Right ventricle myocardium superior (tissue), 1 donor: Measurements from ENCODE around the gene CRTAC1. TPM values are rescaled to one million over a fixed set of nuclear protein-coding genes. Genes with fewer than 3 reads are reported as not detected.

Experiments used
- ATAC-seq: fragments of 200-7000 bp; cut with Tn5 transposase; one replicate; pipeline ENCODE4 v1.9.1; 2020; ENCODE audit warnings: mild to moderate bottlenecking; ENCODE audit not compliant: poor library complexity
- DNase-seq: peaks from one replicate; pipeline ENCODE4 v3.0.0-alpha.2; 2020
- intact Hi-C: fragments of 100-400 bp; cut with DNase I; formaldehyde crosslinking; loops from one replicate; pipeline ENCODE4 v1.11.2; 2022
- total RNA-seq: library from RNA; stranded (reverse); fragmentation: NEBNext Ultra II Directional; extraction: Animal tissue kit (Norgen Biotek cat#: 25700); gene quantifications from one replicate; pipeline ENCODE4 v1.2.1, GENCODE V29; 2021
- donor health status: DM: no; HTN: yes; CAD: no; lungs with severe emphysema.

Gene CRTAC1
- total RNA-seq, 1 donor from 2014 or later: 1.0 TPM

DNA sequence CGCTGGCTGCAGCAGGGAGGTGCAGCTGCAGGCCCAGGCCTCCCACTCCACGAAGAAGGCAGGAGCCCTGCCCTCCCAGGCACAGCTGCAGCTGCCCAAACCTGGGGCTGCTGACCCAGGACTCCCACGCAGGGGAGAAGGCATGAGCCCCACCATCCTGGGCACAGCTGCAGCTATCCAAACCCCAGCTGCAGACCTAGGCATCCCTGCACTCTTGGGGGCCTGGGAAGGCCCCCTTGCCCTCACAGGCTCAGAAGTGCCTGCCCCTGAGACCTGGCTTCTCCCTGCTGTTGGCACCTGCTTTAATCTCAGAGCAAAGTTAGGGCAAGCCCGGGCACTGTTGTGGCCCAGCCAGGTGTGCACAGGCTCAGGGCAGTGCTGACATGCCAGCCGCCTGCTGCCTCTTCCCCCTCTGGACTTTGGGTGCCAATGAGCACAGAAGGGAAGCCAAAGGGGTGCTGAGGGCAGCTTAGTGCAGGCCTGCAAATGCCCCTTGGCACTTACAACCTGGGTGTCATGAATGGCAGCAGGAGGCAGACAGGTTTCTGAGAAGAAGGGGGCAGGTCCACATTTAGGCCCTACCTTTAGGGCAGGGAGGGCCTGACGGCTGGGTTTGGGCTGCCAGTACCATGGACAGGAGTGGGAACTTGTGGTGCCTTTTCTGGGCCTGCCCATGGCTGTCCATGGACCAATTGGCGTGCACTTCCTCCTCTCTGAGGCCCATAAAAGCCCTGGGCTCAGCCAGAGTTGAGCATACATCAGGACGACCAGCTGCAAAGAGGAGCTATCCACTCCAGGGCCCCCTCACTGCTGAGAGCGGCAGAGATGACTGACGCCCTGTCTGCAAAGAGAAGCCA is 31.1 kb downstream of the CRTAC1 start:
- intact Hi-C loops: no loop called here
- DNase-seq: no peak
- ATAC-seq: no peak

DNA sequence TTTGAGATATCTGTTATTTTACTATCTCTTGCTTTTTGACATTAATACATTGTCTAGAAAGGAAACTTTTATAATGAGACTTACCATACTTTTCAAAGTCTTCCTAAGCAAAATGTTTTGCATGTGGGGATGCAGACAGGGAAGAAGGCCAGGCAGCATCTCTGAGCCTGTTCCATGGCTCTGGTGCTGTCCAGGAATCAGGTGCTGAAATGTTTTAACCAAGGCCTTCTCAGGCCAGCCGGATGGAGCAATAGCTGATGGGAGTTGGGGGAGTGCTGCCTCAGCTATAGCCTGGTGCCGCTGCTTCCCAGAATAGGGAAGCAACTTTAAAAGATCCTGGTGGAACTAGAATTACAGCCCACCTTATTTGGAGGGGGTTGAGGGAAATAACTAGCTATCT is 38.5 kb downstream of the CRTAC1 start:
- no peak for DNase-seq
- intact Hi-C loops: no loop called here

DNA sequence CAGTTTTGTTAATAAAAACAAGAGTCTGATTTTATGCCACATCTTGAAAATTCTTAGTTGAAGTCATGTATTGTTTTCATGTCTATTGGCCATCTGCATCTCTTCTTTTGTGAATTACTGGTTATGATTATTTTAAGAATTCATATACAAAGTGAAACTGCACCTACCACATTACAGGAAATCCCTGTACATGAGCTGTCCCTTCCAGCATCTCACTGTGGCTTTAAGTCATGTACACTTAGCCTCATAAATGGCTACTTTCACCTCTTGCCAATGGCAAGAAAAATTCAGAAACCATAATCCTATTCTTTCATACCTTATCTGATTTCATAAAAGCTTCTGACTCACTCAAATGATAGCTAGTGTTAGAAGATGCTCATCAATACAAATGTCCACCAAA is 48.6 kb downstream of the CRTAC1 start:
- intact Hi-C loops: no loop called here
- ATAC-seq (no peak), DNase-seq (no peak)

More for the DNA sequence above, 38.5 kb downstream of the CRTAC1 start:
- ATAC-seq: no peak

DNA sequence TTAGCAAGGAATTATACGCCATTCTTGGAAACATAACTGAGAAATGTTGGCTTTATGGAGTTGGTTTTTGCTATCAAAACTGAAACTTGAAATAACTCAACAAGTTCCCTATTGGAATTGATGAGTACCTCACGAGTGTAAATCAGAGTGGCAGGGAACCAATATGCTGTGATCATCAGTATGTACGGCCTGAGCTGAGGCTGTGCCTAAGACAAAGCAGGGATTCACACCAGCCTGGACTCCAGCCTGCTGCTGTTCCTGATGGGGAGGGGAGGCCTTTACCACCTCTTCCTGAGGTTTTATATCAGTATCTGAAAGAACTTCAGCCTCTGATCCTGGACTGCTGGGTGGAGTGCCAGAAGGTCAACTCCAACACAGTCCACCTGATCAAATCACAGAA is 52.7 kb downstream of the CRTAC1 start:
- intact Hi-C loops: no loop called here
- no peak for ATAC-seq

GRCh38 chr10:97975598-97975997 is 54.8 kb downstream of the CRTAC1 start:
- intact Hi-C loops: no loop called here
- DNase-seq (no peak), ATAC-seq (no peak)

More for the DNA sequence above, 52.7 kb downstream of the CRTAC1 start:
- no peak for DNase-seq

DNA sequence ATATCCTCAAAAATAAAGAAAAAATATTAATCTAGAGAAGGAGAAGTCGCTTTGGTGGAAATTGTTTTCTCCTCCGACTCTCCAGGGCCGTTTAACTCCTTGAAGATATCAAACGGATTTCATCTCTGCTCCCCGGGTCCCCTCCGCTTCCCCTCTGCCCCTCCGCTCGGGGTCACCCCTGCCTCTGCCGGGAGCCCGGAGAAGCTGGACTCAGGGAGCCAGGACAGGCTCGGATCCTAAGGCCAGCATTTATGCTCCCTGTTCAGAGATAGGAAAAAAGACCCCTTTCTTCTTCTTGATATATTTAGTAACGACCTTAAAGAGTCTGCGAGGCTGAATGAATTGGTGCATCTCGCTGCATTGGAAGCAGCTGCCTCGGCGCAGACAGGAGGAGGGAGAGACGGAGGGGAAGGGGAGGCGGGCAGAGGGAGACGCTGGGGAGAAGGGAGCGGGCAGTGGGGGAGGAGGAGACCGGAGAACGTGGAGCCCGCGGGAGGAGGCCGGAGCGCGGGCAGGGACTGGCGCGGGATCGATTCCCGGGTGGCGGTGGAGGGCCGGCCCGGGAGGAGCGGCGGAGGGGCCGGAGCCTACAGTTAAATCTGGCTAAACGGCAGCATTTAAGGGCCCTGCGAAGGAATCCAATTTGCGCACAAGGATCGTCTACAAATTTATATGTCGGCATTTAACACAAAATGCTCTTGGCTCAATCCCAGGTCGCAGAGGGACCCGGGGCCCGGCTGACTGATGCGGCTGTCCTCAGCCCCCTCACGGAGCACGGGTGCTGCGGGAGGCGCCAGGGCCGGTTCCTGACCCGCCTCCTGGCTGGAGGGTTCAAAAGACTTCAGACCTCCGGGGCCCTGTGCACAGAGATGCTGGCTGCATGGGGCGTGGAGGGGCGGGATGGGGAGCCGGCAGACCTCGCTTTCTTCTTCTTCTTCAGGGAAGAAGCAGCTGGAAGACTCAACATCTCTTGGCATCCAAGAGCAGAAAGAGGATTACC is 55.6 kb downstream of the CRTAC1 start:
- no peak for DNase-seq
- intact Hi-C loops: no loop called here
- no peak for ATAC-seq

- intact Hi-C loops: no loop called here
- no peak for ATAC-seq
- no peak for DNase-seq
Observed at GRCh38 chr10:97974100-97974499, 56.3 kb downstream of the CRTAC1 start.

GRCh38 chr10:97969538-97970079 is 60.8 kb downstream of the CRTAC1 start:
- ATAC-seq (no peak), DNase-seq (no peak)
- intact Hi-C loops: no loop called here

GRCh38 chr10:97964748-97965147 is 65.7 kb downstream of the CRTAC1 start:
- DNase-seq (no peak), ATAC-seq (no peak)
- intact Hi-C loops: no loop called here

GRCh38 chr10:97961945-97962344 is 68.5 kb downstream of the CRTAC1 start:
- DNase-seq: no peak
- intact Hi-C loops: no loop called here
- no peak for ATAC-seq

DNA sequence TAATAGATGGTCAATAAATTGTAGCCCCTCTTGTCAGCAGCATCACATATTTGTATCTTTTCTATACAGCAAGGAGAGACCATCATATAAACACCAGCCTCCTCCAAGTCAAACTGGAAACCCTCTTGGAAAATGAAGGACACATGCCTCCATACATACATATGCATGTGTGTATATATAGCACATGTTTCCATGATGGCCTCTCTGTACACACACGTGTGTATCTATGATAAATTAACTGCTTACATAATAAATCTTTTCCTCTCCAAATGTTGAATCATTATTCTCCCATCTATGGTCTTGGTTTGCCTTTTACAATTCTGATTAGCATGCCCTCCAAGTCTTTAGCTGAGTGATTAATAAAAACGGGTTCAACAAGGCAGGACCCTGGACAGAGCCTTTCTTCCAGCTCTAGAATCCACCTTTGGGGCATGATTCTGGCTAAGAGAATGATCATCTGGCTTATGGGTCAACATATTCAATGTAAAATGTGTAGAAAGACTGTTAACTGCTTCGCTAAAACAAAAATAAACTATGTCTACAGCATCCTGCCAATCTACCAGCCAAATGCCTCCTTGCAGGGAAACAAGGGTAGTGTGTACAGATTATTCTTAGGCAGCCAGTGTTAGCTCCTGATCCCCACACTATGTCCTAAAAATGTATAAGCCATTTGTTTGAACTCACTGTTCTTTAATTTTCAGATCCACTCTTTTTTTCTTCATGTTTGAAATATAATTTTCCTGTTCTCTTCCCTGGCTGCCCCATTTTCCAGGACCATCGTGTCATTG is 70.0 kb downstream of the CRTAC1 start:
- intact Hi-C loops: no loop called here
- ATAC-seq (no peak), DNase-seq (no peak)

DNA sequence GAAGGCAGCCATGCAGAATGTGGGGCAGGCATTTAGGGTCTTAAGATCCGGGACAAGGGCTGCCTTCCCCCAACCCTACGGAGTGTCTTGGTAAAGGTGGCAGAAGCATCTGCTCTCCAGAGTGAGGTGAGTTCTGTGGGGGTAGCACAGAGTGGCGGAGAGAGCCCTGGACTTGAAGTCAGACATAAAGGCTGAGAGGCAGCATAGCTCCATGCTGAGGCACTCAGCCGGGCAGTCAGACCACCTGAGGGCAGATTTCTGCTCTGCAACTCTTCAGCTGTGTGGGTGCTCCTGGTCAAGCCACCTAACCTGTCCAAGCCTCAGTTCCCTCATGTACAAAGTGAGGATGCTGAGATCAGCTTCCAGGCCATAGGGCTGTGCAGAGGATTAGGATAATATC is 81.0 kb downstream of the CRTAC1 start:
- no peak for ATAC-seq
- intact Hi-C loops: no loop called here
- DNase-seq: no peak

- DNase-seq (no peak), ATAC-seq (no peak)
- intact Hi-C loops: no loop called here
Observed at GRCh38 chr10:97948822-97949221, 81.6 kb downstream of the CRTAC1 start.

GRCh38 chr10:97944772-97945171 is 85.6 kb downstream of the CRTAC1 start:
- intact Hi-C loops: no loop called here
- DNase-seq (no peak), ATAC-seq (no peak)

DNA sequence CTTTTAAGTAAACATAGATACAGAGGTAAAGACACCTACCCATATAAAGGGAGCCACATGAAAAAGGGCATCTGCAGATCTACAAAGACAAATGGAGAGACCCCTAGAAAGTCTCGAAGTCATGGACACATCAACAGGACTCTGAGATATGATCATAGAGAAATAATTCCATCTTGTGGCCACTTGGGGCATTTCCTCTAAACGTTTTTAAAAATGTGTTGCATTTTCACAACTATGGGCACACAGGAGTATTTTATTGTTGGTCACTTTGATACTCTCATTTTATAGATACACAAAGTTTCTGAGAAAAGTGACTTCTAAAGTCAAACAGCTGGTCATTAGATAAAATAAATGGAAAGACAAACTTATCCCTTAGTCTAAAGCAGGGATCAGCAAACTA is 87.1 kb downstream of the CRTAC1 start:
- DNase-seq: no peak
- intact Hi-C loops: no loop called here

GRCh38 chr10:97940534-97940933 is 89.9 kb downstream of the CRTAC1 start:
- DNase-seq: no peak
- no peak for ATAC-seq
- intact Hi-C loops: no loop called here

More for the DNA sequence above, 87.1 kb downstream of the CRTAC1 start:
- ATAC-seq: no peak

- intact Hi-C loops: no loop called here
- no peak for DNase-seq
- ATAC-seq: no peak
Observed at GRCh38 chr10:97939446-97939990, 90.9 kb downstream of the CRTAC1 start.

- DNase-seq (no peak), ATAC-seq (no peak)
- intact Hi-C loops: no loop called here
Observed at GRCh38 chr10:97937928-97938327, 92.5 kb downstream of the CRTAC1 start.
